H9 (cell line): ENCODE results near the gene ZBTB9. TPM values are rescaled to one million over a fixed set of nuclear protein-coding genes. Genes with fewer than 3 reads are reported as not detected.

Source experiments
- DNase-seq: peaks from one replicate; pipeline ENCODE4 v3.0.0-alpha.2; 2017
- H2AFZ ChIP-seq: one replicate; pipeline ENCODE4 v1.6.1; 2013; ENCODE audit warnings: mild to moderate bottlenecking, low read length, control low read depth, moderate library complexity
- H2AK5ac ChIP-seq: 2 replicates; pipeline ENCODE4 v1.6.1; 2013; ENCODE audit warnings: low read length, control low read depth, mixed read lengths; ENCODE audit not compliant: insufficient read length
- H2BK120ac ChIP-seq: one replicate; pipeline ENCODE4 v1.6.1; 2013; ENCODE audit warnings: low read depth, mild to moderate bottlenecking, low read length, control low read depth, inconsistent platforms; ENCODE audit not compliant: poor library complexity, severe bottlenecking
- H2BK12ac ChIP-seq: 2 replicates; pipeline ENCODE4 v1.6.1; 2013; ENCODE audit warnings: low read length, control low read depth, mixed read lengths, low read depth; ENCODE audit not compliant: insufficient read length
- H2BK15ac ChIP-seq: 2 replicates; pipeline ENCODE4 v1.6.1; 2013; ENCODE audit warnings: low read depth, low read length, control low read depth
- H2BK20ac ChIP-seq: one replicate; pipeline ENCODE4 v1.6.1; 2013; ENCODE audit warnings: low read depth, mild to moderate bottlenecking, low read length, control low read depth, inconsistent platforms; ENCODE audit not compliant: poor library complexity, severe bottlenecking
- H2BK5ac ChIP-seq: 2 replicates; pipeline ENCODE4 v1.6.1; 2013; ENCODE audit warnings: low read length, control low read depth, mixed read lengths; ENCODE audit not compliant: insufficient read length
- H3K14ac ChIP-seq: 2 replicates; pipeline ENCODE4 v1.6.1; 2013; ENCODE audit warnings: low read length, control low read depth; ENCODE audit not compliant: insufficient read depth
- H3K18ac ChIP-seq: 2 replicates; pipeline ENCODE4 v1.6.1; 2013; ENCODE audit warnings: low read depth, mild to moderate bottlenecking, mixed read lengths, low read length, control low read depth; ENCODE audit not compliant: insufficient read length
- H3K23ac ChIP-seq: 2 replicates; pipeline ENCODE4 v1.6.1; 2013; ENCODE audit warnings: low read length, control low read depth, mixed read lengths, low read depth; ENCODE audit not compliant: insufficient read length
- H3K23me2 ChIP-seq: 2 replicates; pipeline ENCODE4 v1.6.1; 2013; ENCODE audit warnings: low read depth, mild to moderate bottlenecking, mixed read lengths, low read length, control low read depth; ENCODE audit not compliant: insufficient read length, poor library complexity, severe bottlenecking
- H3K27ac ChIP-seq: 2 replicates; pipeline ENCODE4 v1.5.1; 2013; ENCODE audit warnings: low read length, control low read depth, mixed read lengths, low read depth; ENCODE audit not compliant: insufficient read length
- H3K27me3 ChIP-seq: 2 replicates; pipeline ENCODE4 v1.6.1; 2013; ENCODE audit warnings: low read length, control low read depth, inconsistent platforms; ENCODE audit not compliant: insufficient read depth
- H3K4ac ChIP-seq: 2 replicates; pipeline ENCODE4 v1.6.1; 2013; ENCODE audit warnings: low read depth, mild to moderate bottlenecking, control low read depth, inconsistent platforms, low read length, moderate library complexity
- H3K4me1 ChIP-seq: 2 replicates; pipeline ENCODE4 v1.6.1; 2013; ENCODE audit warnings: low read length, control low read depth, inconsistent platforms; ENCODE audit not compliant: insufficient read depth
- H3K4me2 ChIP-seq: 2 replicates; pipeline ENCODE4 v1.6.1; 2013; ENCODE audit warnings: low read length, control low read depth, mixed read lengths; ENCODE audit not compliant: insufficient read length, insufficient read depth
- H3K56ac ChIP-seq: 2 replicates; pipeline ENCODE4 v1.6.1; 2013; ENCODE audit warnings: low read depth, mild to moderate bottlenecking, mixed read lengths, low read length, control low read depth; ENCODE audit not compliant: insufficient read length
- H3K79me1 ChIP-seq: 2 replicates; pipeline ENCODE4 v1.6.1; 2013; ENCODE audit warnings: low read depth, mild to moderate bottlenecking, moderate library complexity, low read length, control low read depth, inconsistent platforms; ENCODE audit not compliant: insufficient read depth, poor library complexity, severe bottlenecking
- H3K79me2 ChIP-seq: 2 replicates; pipeline ENCODE4 v1.6.1; 2013; ENCODE audit warnings: low read length, control low read depth, inconsistent platforms; ENCODE audit not compliant: insufficient read depth
- H3K9ac ChIP-seq: 2 replicates; pipeline ENCODE4 v1.6.1; 2013; ENCODE audit warnings: low read length, control low read depth, mixed read lengths; ENCODE audit not compliant: insufficient read length; ENCODE audit errors: extremely low read depth
- H3K9me3 ChIP-seq: one replicate; pipeline ENCODE4 v1.6.1; 2013; ENCODE audit warnings: low read depth, low read length, inconsistent platforms; ENCODE audit not compliant: control insufficient read depth
- H3T11ph ChIP-seq: one replicate; pipeline ENCODE4 v1.6.1; 2013; ENCODE audit warnings: mild to moderate bottlenecking, low read length, control low read depth, inconsistent platforms
- H4K20me1 ChIP-seq: one replicate; pipeline ENCODE4 v1.6.1; 2013; ENCODE audit not compliant: control insufficient read depth, insufficient read length, insufficient read depth
- H4K5ac ChIP-seq: 2 replicates; pipeline ENCODE4 v1.6.1; 2013; ENCODE audit warnings: low read depth, mild to moderate bottlenecking, mixed read lengths, low read length, control low read depth; ENCODE audit not compliant: insufficient read length
- H4K8ac ChIP-seq: replicated peaks from 2 replicates; pipeline ENCODE4 v1.6.1; 2013; ENCODE audit warnings: low read length, control low read depth, mixed read lengths, low read depth; ENCODE audit not compliant: insufficient read length
- H4K91ac ChIP-seq: 2 replicates; pipeline ENCODE4 v1.6.1; 2013; ENCODE audit warnings: low read depth, mild to moderate bottlenecking, moderate library complexity, mixed read lengths, low read length, control low read depth; ENCODE audit not compliant: insufficient read length
- H3K27ac Mint-ChIP-seq, 3 experiments: 2 replicates in 2 of 3; 3 replicates in 1 of 3; pipeline ENCODE4 v1.8.0; 2020 to 2021; ENCODE audit warnings: mixed read lengths in 3 of 3, mild to moderate bottlenecking in 1 of 3, moderate library complexity in 1 of 3
- H3K27me3 Mint-ChIP-seq: 2 replicates; pipeline ENCODE4 v1.8.0; 2021; ENCODE audit warnings: low read depth, mild to moderate bottlenecking, moderate library complexity, mixed read lengths
- H3K36me3 Mint-ChIP-seq, 3 experiments: 2 replicates in 2 of 3; 3 replicates in 1 of 3; pipeline ENCODE4 v1.8.0; 2020 to 2021; ENCODE audit warnings: low read depth in 3 of 3, mixed read lengths in 3 of 3; ENCODE audit not compliant: insufficient read depth in 1 of 3
- H3K4me1 Mint-ChIP-seq, 2 experiments: 2 replicates each; pipeline ENCODE4 v1.8.0; 2020; ENCODE audit warnings: mixed read lengths in 2 of 2
- H3K4me3 Mint-ChIP-seq, 2 experiments: 2 replicates in 1 of 2; 3 replicates in 1 of 2; pipeline ENCODE4 v1.8.0; 2020 to 2021; ENCODE audit warnings: mild to moderate bottlenecking in 2 of 2, mixed read lengths in 2 of 2, moderate library complexity in 1 of 2
- H3K9me3 Mint-ChIP-seq, 2 experiments: 2 replicates in 1 of 2; 3 replicates in 1 of 2; pipeline ENCODE4 v1.8.0; 2020; ENCODE audit warnings: mild to moderate bottlenecking in 2 of 2, mixed read lengths in 2 of 2, moderate library complexity in 1 of 2
- WGBS: extraction: QIAGEN DNeasy Blood & Tissue Kit; methylation state at CpG from one replicate; pipeline ENCODE4 v1.1.7; 2013; ENCODE audit warnings: missing lambda C conversion rate, low lambda C conversion rate, mixed read lengths; ENCODE audit not compliant: insufficient read length; ENCODE audit errors: extremely low coverage; 5-methylcytosine and 5-hydroxymethylcytosine counted together
- total RNA-seq: library from RNA; stranded (reverse); gene quantifications from 2 replicates; pipeline ENCODE4 v1.2.1, GENCODE V29; 2021
- TF ChIP-seq, protein P1 (sequence below): fragments of 200-600 bp; sonication (generic); conservative IDR thresholded peaks from 3 replicates; pipeline ENCODE4 v1.8.0; 2021; ENCODE audit warnings: antibody characterized with exemption, mild to moderate bottlenecking

Gene ZBTB9
- total RNA-seq, 1 experiment from 2014 or later: 53.1 TPM

DNA sequence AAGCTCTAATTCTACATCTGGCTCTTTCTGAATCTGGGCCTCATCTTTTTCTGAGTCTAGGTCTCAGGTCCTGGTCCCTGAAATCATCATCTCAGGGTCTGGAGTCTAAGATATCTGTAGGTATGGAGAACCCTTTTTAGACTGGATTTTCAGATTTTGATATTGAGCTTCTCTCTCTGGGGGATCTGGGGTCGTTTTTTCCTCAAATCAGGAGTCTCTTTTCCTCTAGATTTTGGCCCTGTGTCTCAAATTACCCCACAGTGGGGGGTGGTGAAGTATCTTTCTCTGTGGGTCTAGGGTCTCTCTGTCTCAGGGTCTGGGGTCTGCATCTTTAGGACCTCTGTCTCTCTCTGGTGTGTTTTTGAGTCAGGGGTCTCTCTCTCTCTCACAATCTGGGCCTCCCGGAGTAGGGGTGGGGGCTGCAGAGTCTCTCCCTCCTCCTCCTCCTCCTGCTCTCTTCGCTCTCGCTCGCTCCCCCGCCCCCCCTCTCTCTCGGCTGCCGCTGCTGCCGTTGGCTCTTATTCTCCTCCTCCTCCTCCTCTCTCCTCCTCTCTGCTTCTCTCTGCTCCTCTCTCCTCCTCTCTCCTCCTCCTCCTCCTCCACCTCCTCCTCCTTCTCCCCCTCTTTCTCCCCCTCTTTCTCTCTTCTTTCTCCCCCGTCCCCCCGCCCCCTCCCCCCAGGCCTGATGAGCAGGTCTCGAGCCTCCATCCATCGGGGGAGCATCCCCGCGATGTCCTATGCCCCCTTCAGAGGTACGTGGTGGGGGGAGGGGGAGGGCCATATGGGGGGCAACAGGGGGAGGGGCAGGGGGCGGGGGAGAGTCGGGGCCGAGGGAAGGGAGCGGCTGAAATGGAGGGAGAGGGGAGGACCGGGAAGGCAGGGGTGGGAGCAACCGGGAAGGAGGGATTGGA, 34.5 kb upstream of the ZBTB9 start, which contains the start of gene SYNGAP1:
SYNGAP1 (plus strand) TSS at position 486 of the 911 bp plus-strand sequence; CDS start at position 686, 200 bp downstream.
- no peak within 1 kb of the TSS for H2AFZ ChIP-seq

More for the DNA sequence above, 34.5 kb upstream of the ZBTB9 start, which contains the start of gene SYNGAP1:
- no peak within 1 kb of the TSS for H4K8ac ChIP-seq
- TF ChIP-seq, protein P1, sequence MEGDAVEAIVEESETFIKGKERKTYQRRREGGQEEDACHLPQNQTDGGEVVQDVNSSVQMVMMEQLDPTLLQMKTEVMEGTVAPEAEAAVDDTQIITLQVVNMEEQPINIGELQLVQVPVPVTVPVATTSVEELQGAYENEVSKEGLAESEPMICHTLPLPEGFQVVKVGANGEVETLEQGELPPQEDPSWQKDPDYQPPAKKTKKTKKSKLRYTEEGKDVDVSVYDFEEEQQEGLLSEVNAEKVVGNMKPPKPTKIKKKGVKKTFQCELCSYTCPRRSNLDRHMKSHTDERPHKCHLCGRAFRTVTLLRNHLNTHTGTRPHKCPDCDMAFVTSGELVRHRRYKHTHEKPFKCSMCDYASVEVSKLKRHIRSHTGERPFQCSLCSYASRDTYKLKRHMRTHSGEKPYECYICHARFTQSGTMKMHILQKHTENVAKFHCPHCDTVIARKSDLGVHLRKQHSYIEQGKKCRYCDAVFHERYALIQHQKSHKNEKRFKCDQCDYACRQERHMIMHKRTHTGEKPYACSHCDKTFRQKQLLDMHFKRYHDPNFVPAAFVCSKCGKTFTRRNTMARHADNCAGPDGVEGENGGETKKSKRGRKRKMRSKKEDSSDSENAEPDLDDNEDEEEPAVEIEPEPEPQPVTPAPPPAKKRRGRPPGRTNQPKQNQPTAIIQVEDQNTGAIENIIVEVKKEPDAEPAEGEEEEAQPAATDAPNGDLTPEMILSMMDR: no peak
- peaks cover 1% of the 10 kb centered on the region for H3K27me3 Mint-ChIP-seq
- peaks cover 3% of the 10 kb centered on the region for H3K79me1 ChIP-seq
- H3K79me2 ChIP-seq: peaks cover 12% of the 10 kb centered on the region; the same call in 1 of the 2 replicates
- H3K23me2 ChIP-seq: peaks cover 21% of the 10 kb centered on the region
- no CpG with 5 or more reads among the region's 22 CpGs for WGBS
- no peak within 1 kb of the TSS for H2BK120ac ChIP-seq
- H3K27ac ChIP-seq: peak within 1 kb of the TSS; percentile 84
- no peaks in the 10 kb centered on the region; a peak in 1 of 5 replicates for H3K9me3 Mint-ChIP-seq
- peaks cover 67 to 76% of the 10 kb centered on the region in 2 experiments for H3K4me1 Mint-ChIP-seq
- peak within 1 kb of the TSS; percentile 67 for H3K4me2 ChIP-seq
- H2BK20ac ChIP-seq: no peak within 1 kb of the TSS
- peak within 1 kb of the TSS; percentile 55 for H2BK12ac ChIP-seq
- peak within 1 kb of the TSS; percentile 61 for H3K18ac ChIP-seq
- no peak within 1 kb of the TSS for H3T11ph ChIP-seq
- H3K9ac ChIP-seq: peak within 1 kb of the TSS; percentile 46
- H3K56ac ChIP-seq: no peak within 1 kb of the TSS
- no peaks in the 10 kb centered on the region for H3K27me3 ChIP-seq
- H3K27ac Mint-ChIP-seq: peak within 1 kb of the TSS; percentile 98 to 100 (median 98)
- no peak within 1 kb of the TSS for H2AK5ac ChIP-seq
- peak; percentile 86 for DNase-seq
- H3K4me1 ChIP-seq: peaks cover 5% of the 10 kb centered on the region
- peaks cover 32 to 55% (median 51%) of the 10 kb centered on the region in 3 experiments for H3K36me3 Mint-ChIP-seq
- no peak within 1 kb of the TSS for H3K23ac ChIP-seq
- H3K4ac ChIP-seq: no peak within 1 kb of the TSS
- H3K9me3 ChIP-seq: no peaks in the 10 kb centered on the region
- H4K20me1 ChIP-seq: no peaks in the 10 kb centered on the region
- H2BK15ac ChIP-seq: no peak within 1 kb of the TSS
- no peak within 1 kb of the TSS for H4K91ac ChIP-seq
- peak within 1 kb of the TSS; percentile 81; the same call in 1 of the 2 replicates for H3K14ac ChIP-seq
- H2BK5ac ChIP-seq: no peak within 1 kb of the TSS
- peak within 1 kb of the TSS; percentile 97 to 98 for H3K4me3 Mint-ChIP-seq
- H4K5ac ChIP-seq: no peak within 1 kb of the TSS
